Measurements from ENCODE around the gene CYP1A1. TPM values are rescaled to one million over a fixed set of nuclear protein-coding genes. Genes with fewer than 3 reads are reported as not detected.

The CYP1A1 gene
- total RNA-seq, 1 experiment from 2014 or later, result 0.26 TPM

DNA sequence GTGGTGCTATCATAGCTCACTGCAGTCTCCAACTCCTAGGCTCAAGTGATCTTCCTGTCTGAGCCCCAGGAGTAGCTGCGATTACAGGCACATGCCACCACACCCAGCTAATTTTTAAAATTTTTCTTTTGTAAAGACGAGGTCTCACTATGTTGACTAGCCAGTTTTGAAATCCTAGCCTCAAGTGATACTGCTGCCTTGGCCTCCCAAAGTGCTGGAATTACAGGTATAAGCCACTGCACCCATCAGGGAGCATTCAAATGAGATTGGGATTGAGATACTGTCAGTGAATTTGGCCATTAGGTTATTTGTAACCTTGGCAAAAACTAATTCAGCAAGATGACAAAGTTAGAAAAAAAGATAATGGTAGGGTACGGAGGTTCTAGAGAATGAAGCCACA lies 51.2 kb downstream of the CYP1A1 start:
- peaks cover 33% of the 10 kb centered on the region for H3K36me3 Mint-ChIP-seq
- no peak for DNase-seq (ENCODE audit: low spot score)
- no peaks in the 10 kb centered on the region for H3K27me3 Mint-ChIP-seq (ENCODE audit: low read depth)
- TF ChIP-seq, protein P1, sequence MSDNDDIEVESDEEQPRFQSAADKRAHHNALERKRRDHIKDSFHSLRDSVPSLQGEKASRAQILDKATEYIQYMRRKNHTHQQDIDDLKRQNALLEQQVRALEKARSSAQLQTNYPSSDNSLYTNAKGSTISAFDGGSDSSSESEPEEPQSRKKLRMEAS (CRISPR knock-in tag; IDR thresholded peaks at IDR 0.05), result no peak
- TF ChIP-seq, protein P2, sequence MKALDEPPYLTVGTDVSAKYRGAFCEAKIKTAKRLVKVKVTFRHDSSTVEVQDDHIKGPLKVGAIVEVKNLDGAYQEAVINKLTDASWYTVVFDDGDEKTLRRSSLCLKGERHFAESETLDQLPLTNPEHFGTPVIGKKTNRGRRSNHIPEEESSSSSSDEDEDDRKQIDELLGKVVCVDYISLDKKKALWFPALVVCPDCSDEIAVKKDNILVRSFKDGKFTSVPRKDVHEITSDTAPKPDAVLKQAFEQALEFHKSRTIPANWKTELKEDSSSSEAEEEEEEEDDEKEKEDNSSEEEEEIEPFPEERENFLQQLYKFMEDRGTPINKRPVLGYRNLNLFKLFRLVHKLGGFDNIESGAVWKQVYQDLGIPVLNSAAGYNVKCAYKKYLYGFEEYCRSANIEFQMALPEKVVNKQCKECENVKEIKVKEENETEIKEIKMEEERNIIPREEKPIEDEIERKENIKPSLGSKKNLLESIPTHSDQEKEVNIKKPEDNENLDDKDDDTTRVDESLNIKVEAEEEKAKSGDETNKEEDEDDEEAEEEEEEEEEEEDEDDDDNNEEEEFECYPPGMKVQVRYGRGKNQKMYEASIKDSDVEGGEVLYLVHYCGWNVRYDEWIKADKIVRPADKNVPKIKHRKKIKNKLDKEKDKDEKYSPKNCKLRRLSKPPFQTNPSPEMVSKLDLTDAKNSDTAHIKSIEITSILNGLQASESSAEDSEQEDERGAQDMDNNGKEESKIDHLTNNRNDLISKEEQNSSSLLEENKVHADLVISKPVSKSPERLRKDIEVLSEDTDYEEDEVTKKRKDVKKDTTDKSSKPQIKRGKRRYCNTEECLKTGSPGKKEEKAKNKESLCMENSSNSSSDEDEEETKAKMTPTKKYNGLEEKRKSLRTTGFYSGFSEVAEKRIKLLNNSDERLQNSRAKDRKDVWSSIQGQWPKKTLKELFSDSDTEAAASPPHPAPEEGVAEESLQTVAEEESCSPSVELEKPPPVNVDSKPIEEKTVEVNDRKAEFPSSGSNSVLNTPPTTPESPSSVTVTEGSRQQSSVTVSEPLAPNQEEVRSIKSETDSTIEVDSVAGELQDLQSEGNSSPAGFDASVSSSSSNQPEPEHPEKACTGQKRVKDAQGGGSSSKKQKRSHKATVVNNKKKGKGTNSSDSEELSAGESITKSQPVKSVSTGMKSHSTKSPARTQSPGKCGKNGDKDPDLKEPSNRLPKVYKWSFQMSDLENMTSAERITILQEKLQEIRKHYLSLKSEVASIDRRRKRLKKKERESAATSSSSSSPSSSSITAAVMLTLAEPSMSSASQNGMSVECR (CRISPR knock-in tag; IDR thresholded peaks at IDR 0.05; ENCODE audit: borderline replicate concordance), result no peak
- TF ChIP-seq, protein P3, sequence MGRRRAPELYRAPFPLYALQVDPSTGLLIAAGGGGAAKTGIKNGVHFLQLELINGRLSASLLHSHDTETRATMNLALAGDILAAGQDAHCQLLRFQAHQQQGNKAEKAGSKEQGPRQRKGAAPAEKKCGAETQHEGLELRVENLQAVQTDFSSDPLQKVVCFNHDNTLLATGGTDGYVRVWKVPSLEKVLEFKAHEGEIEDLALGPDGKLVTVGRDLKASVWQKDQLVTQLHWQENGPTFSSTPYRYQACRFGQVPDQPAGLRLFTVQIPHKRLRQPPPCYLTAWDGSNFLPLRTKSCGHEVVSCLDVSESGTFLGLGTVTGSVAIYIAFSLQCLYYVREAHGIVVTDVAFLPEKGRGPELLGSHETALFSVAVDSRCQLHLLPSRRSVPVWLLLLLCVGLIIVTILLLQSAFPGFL (CRISPR knock-in tag; IDR thresholded peaks at IDR 0.05; ENCODE audit: borderline replicate concordance), result no peak
- CTCF ChIA-PET, result interaction anchor here (1.1 kb wide), 1 partner anchor 94 kb away, joined by 3 read pairs; no protein-coding TSS in a partner anchor
- no peaks in the 10 kb centered on the region for H3K9me3 Mint-ChIP-seq
- no peak overlapping the region for H3K4me3 Mint-ChIP-seq
- H3K4me1 Mint-ChIP-seq, result no peaks in the 10 kb centered on the region
- no peak overlapping the region for H3K27ac Mint-ChIP-seq
- ATAC-seq, result no peak
- POLR2A ChIA-PET, result no interaction called here

DNA sequence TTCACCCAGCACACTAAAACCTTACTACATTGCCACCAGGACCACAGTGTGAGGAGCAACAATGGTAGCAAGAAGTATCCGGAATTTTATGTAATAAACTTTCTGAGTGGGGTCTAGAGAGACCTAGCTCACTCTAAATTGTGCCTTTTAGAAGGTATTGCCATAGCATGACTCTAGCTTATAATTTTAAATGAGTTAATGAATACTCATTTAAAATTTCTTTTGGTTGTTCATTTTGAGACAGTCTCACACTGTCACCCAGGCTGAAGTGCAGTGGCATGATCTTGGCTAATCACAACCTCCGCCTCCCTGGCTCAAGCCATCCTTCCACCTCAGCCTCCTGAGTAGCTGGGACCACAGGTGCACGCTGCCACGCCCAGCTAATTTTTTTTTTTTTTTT lies 55.7 kb downstream of the CYP1A1 start:
- ATAC-seq (no peak), DNase-seq (ENCODE audit: low spot score) (no peak)
- no peak overlapping the region for H3K27ac Mint-ChIP-seq
- no peaks in the 10 kb centered on the region for H3K4me1 Mint-ChIP-seq
- H3K36me3 Mint-ChIP-seq, result peaks cover 37% of the 10 kb centered on the region
- no peak for TF ChIP-seq ZNF219 (CRISPR knock-in tag; IDR thresholded peaks at IDR 0.05; ENCODE audit: borderline replicate concordance)
- TF ChIP-seq, protein P4, sequence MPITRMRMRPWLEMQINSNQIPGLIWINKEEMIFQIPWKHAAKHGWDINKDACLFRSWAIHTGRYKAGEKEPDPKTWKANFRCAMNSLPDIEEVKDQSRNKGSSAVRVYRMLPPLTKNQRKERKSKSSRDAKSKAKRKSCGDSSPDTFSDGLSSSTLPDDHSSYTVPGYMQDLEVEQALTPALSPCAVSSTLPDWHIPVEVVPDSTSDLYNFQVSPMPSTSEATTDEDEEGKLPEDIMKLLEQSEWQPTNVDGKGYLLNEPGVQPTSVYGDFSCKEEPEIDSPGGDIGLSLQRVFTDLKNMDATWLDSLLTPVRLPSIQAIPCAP (CRISPR knock-in tag; IDR thresholded peaks at IDR 0.05), result no peak
- TF ChIP-seq ZNF232 (CRISPR knock-in tag; IDR thresholded peaks at IDR 0.05), result no peak
- H3K4me3 Mint-ChIP-seq, result no peak overlapping the region
- H3K9me3 Mint-ChIP-seq, result no peaks in the 10 kb centered on the region
- POLR2A ChIA-PET, result interaction anchor here (0.5 kb wide), 1 partner anchor 24 kb away, joined by 3 read pairs; no protein-coding TSS in a partner anchor
- no peaks in the 10 kb centered on the region for H3K27me3 Mint-ChIP-seq (ENCODE audit: low read depth)
- CTCF ChIA-PET, result interaction anchor here (0.8 to 2.6 kb wide), 2 partner anchors 99 to 118 kb away, joined by 4 to 13 read pairs; no protein-coding TSS in a partner anchor

Other genes starting within 250 kb of the CYP1A1 start
- gene ARID3B, start 184.3 kb downstream of the CYP1A1 start, total RNA-seq (2021), result 122 to 133 TPM (median 124 TPM) in 3 replicates
- 45.2 to 48.1 TPM (median 46.3 TPM) in 3 replicates for gene CLK3, start 109.7 kb downstream of the CYP1A1 start, total RNA-seq (2021)
- 45.6 to 54.7 TPM (median 50.6 TPM) in 3 replicates for gene EDC3, start 29.5 kb downstream of the CYP1A1 start, total RNA-seq (2021)
- 0.07 TPM in 1 of 3 replicates, not detected in the others for gene CYP1A2, start 23.3 kb upstream of the CYP1A1 start, total RNA-seq (2021)
- gene CSK, start 56.6 kb upstream of the CYP1A1 start, total RNA-seq (2021), result 55.1 to 55.9 TPM (median 55.3 TPM) in 3 replicates
- not detected in 3 replicates for gene LMAN1L, start 87.3 kb upstream of the CYP1A1 start, total RNA-seq (2021)
- gene CPLX3, start 101.1 kb upstream of the CYP1A1 start, total RNA-seq (2021), result 0.09 to 0.21 TPM (median 0.09 TPM) in 3 replicates
- gene ULK3, start 117.6 kb upstream of the CYP1A1 start, total RNA-seq (2021), result 34.4 to 38.9 TPM (median 37.4 TPM) in 3 replicates
- gene SCAMP2, start 147.8 kb upstream of the CYP1A1 start, total RNA-seq (2021), result 38.0 to 47.0 TPM (median 39.0 TPM) in 3 replicates
- gene MPI, start 164.5 kb upstream of the CYP1A1 start, total RNA-seq (2021), result 36.3 to 65.1 TPM (median 59.8 TPM) in 3 replicates
- gene FAM219B, start 181.3 kb upstream of the CYP1A1 start, total RNA-seq (2021), result 67.3 to 99.6 TPM (median 87.8 TPM) in 3 replicates
- gene COX5A, start 212.5 kb upstream of the CYP1A1 start, total RNA-seq (2021), result 336 to 355 TPM (median 354 TPM) in 3 replicates
- gene RPP25, start 231.2 kb upstream of the CYP1A1 start, total RNA-seq (2021), result 28.3 to 31.3 TPM (median 29.0 TPM) in 3 replicates